H9 (cell line): ENCODE data around the gene NDOR1. TPM values are rescaled to one million over a fixed set of nuclear protein-coding genes. Genes with fewer than 3 reads are reported as not detected.

Source experiments
- DNase-seq: peaks from one replicate; pipeline ENCODE4 v3.0.0-alpha.2; 2017
- H2AFZ ChIP-seq: one replicate; pipeline ENCODE4 v1.6.1; 2013; ENCODE audit warnings: mild to moderate bottlenecking, low read length, control low read depth, moderate library complexity
- H2AK5ac ChIP-seq: 2 replicates; pipeline ENCODE4 v1.6.1; 2013; ENCODE audit warnings: low read length, control low read depth, mixed read lengths; ENCODE audit not compliant: insufficient read length
- H2BK120ac ChIP-seq: one replicate; pipeline ENCODE4 v1.6.1; 2013; ENCODE audit warnings: low read depth, mild to moderate bottlenecking, low read length, control low read depth, inconsistent platforms; ENCODE audit not compliant: poor library complexity, severe bottlenecking
- H2BK12ac ChIP-seq: 2 replicates; pipeline ENCODE4 v1.6.1; 2013; ENCODE audit warnings: low read length, control low read depth, mixed read lengths, low read depth; ENCODE audit not compliant: insufficient read length
- H2BK15ac ChIP-seq: 2 replicates; pipeline ENCODE4 v1.6.1; 2013; ENCODE audit warnings: low read depth, low read length, control low read depth
- H2BK20ac ChIP-seq: one replicate; pipeline ENCODE4 v1.6.1; 2013; ENCODE audit warnings: low read depth, mild to moderate bottlenecking, low read length, control low read depth, inconsistent platforms; ENCODE audit not compliant: poor library complexity, severe bottlenecking
- H2BK5ac ChIP-seq: 2 replicates; pipeline ENCODE4 v1.6.1; 2013; ENCODE audit warnings: low read length, control low read depth, mixed read lengths; ENCODE audit not compliant: insufficient read length
- H3K14ac ChIP-seq: 2 replicates; pipeline ENCODE4 v1.6.1; 2013; ENCODE audit warnings: low read length, control low read depth; ENCODE audit not compliant: insufficient read depth
- H3K18ac ChIP-seq: 2 replicates; pipeline ENCODE4 v1.6.1; 2013; ENCODE audit warnings: low read depth, mild to moderate bottlenecking, mixed read lengths, low read length, control low read depth; ENCODE audit not compliant: insufficient read length
- H3K23ac ChIP-seq: 2 replicates; pipeline ENCODE4 v1.6.1; 2013; ENCODE audit warnings: low read length, control low read depth, mixed read lengths, low read depth; ENCODE audit not compliant: insufficient read length
- H3K23me2 ChIP-seq: 2 replicates; pipeline ENCODE4 v1.6.1; 2013; ENCODE audit warnings: low read depth, mild to moderate bottlenecking, mixed read lengths, low read length, control low read depth; ENCODE audit not compliant: insufficient read length, poor library complexity, severe bottlenecking
- H3K27ac ChIP-seq: 2 replicates; pipeline ENCODE4 v1.5.1; 2013; ENCODE audit warnings: low read length, control low read depth, mixed read lengths, low read depth; ENCODE audit not compliant: insufficient read length
- H3K27me3 ChIP-seq: 2 replicates; pipeline ENCODE4 v1.6.1; 2013; ENCODE audit warnings: low read length, control low read depth, inconsistent platforms; ENCODE audit not compliant: insufficient read depth
- H3K4ac ChIP-seq: 2 replicates; pipeline ENCODE4 v1.6.1; 2013; ENCODE audit warnings: low read depth, mild to moderate bottlenecking, control low read depth, inconsistent platforms, low read length, moderate library complexity
- H3K4me1 ChIP-seq: 2 replicates; pipeline ENCODE4 v1.6.1; 2013; ENCODE audit warnings: low read length, control low read depth, inconsistent platforms; ENCODE audit not compliant: insufficient read depth
- H3K4me2 ChIP-seq: 2 replicates; pipeline ENCODE4 v1.6.1; 2013; ENCODE audit warnings: low read length, control low read depth, mixed read lengths; ENCODE audit not compliant: insufficient read length, insufficient read depth
- H3K56ac ChIP-seq: 2 replicates; pipeline ENCODE4 v1.6.1; 2013; ENCODE audit warnings: low read depth, mild to moderate bottlenecking, mixed read lengths, low read length, control low read depth; ENCODE audit not compliant: insufficient read length
- H3K79me1 ChIP-seq: 2 replicates; pipeline ENCODE4 v1.6.1; 2013; ENCODE audit warnings: low read depth, mild to moderate bottlenecking, moderate library complexity, low read length, control low read depth, inconsistent platforms; ENCODE audit not compliant: insufficient read depth, poor library complexity, severe bottlenecking
- H3K79me2 ChIP-seq: 2 replicates; pipeline ENCODE4 v1.6.1; 2013; ENCODE audit warnings: low read length, control low read depth, inconsistent platforms; ENCODE audit not compliant: insufficient read depth
- H3K9ac ChIP-seq: 2 replicates; pipeline ENCODE4 v1.6.1; 2013; ENCODE audit warnings: low read length, control low read depth, mixed read lengths; ENCODE audit not compliant: insufficient read length; ENCODE audit errors: extremely low read depth
- H3K9me3 ChIP-seq: one replicate; pipeline ENCODE4 v1.6.1; 2013; ENCODE audit warnings: low read depth, low read length, inconsistent platforms; ENCODE audit not compliant: control insufficient read depth
- H3T11ph ChIP-seq: one replicate; pipeline ENCODE4 v1.6.1; 2013; ENCODE audit warnings: mild to moderate bottlenecking, low read length, control low read depth, inconsistent platforms
- H4K20me1 ChIP-seq: one replicate; pipeline ENCODE4 v1.6.1; 2013; ENCODE audit not compliant: control insufficient read depth, insufficient read length, insufficient read depth
- H4K5ac ChIP-seq: 2 replicates; pipeline ENCODE4 v1.6.1; 2013; ENCODE audit warnings: low read depth, mild to moderate bottlenecking, mixed read lengths, low read length, control low read depth; ENCODE audit not compliant: insufficient read length
- H4K8ac ChIP-seq: replicated peaks from 2 replicates; pipeline ENCODE4 v1.6.1; 2013; ENCODE audit warnings: low read length, control low read depth, mixed read lengths, low read depth; ENCODE audit not compliant: insufficient read length
- H4K91ac ChIP-seq: 2 replicates; pipeline ENCODE4 v1.6.1; 2013; ENCODE audit warnings: low read depth, mild to moderate bottlenecking, moderate library complexity, mixed read lengths, low read length, control low read depth; ENCODE audit not compliant: insufficient read length
- H3K27ac Mint-ChIP-seq, 3 experiments: 2 replicates in 2 of 3; 3 replicates in 1 of 3; pipeline ENCODE4 v1.8.0; 2020 to 2021; ENCODE audit warnings: mixed read lengths in 3 of 3, mild to moderate bottlenecking in 1 of 3, moderate library complexity in 1 of 3
- H3K27me3 Mint-ChIP-seq: 2 replicates; pipeline ENCODE4 v1.8.0; 2021; ENCODE audit warnings: low read depth, mild to moderate bottlenecking, moderate library complexity, mixed read lengths
- H3K36me3 Mint-ChIP-seq, 3 experiments: 2 replicates in 2 of 3; 3 replicates in 1 of 3; pipeline ENCODE4 v1.8.0; 2020 to 2021; ENCODE audit warnings: low read depth in 3 of 3, mixed read lengths in 3 of 3; ENCODE audit not compliant: insufficient read depth in 1 of 3
- H3K4me1 Mint-ChIP-seq, 2 experiments: 2 replicates each; pipeline ENCODE4 v1.8.0; 2020; ENCODE audit warnings: mixed read lengths in 2 of 2
- H3K4me3 Mint-ChIP-seq, 2 experiments: 2 replicates in 1 of 2; 3 replicates in 1 of 2; pipeline ENCODE4 v1.8.0; 2020 to 2021; ENCODE audit warnings: mild to moderate bottlenecking in 2 of 2, mixed read lengths in 2 of 2, moderate library complexity in 1 of 2
- H3K9me3 Mint-ChIP-seq, 2 experiments: 2 replicates in 1 of 2; 3 replicates in 1 of 2; pipeline ENCODE4 v1.8.0; 2020; ENCODE audit warnings: mild to moderate bottlenecking in 2 of 2, mixed read lengths in 2 of 2, moderate library complexity in 1 of 2
- WGBS: extraction: QIAGEN DNeasy Blood & Tissue Kit; methylation state at CpG from one replicate; pipeline ENCODE4 v1.1.7; 2013; ENCODE audit warnings: missing lambda C conversion rate, low lambda C conversion rate, mixed read lengths; ENCODE audit not compliant: insufficient read length; ENCODE audit errors: extremely low coverage; 5-methylcytosine and 5-hydroxymethylcytosine counted together
- total RNA-seq: library from RNA; stranded (reverse); gene quantifications from 2 replicates; pipeline ENCODE4 v1.2.1, GENCODE V29; 2021
- TF ChIP-seq, protein P1 (sequence below): fragments of 200-600 bp; sonication (generic); conservative IDR thresholded peaks from 3 replicates; pipeline ENCODE4 v1.8.0; 2021; ENCODE audit warnings: antibody characterized with exemption, mild to moderate bottlenecking

The NDOR1 gene
- total RNA-seq, 1 experiment from 2014 or later: 44.1 TPM

DNA sequence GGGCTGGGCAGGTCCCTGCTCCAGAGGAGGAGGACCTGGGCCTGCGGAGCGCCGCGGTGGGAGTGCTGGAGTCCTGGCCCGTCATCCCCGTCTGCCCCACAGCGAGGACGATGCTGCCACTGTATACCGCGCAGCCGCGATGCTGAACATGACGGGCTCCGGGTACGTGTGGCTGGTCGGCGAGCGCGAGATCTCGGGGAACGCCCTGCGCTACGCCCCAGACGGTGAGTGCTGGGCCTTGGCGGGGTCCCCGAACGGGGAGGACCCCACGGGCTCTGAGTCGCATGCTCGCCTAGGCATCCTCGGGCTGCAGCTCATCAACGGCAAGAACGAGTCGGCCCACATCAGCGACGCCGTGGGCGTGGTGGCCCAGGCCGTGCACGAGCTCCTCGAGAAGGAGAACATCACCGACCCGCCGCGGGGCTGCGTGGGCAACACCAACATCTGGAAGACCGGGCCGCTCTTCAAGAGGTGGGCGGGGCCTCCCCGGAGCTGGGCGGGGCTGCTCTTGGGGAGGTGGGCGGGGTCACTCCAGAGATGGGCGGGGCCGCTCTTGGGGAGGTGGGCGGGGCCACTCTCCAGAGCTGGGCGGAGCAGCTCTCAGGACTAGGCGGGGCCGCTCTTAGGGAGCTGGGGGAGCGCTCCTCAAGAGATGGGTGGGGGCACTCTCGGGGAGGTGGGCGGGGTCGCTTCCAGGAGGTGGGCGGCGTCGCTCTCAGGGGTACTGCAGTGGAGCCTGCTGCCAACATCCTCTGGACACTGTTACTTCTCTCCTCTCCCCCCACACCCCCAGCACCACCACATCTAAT, 48.7 kb upstream of the NDOR1 start:
- no peak overlapping the region for H3K4ac ChIP-seq
- H3K4me2 ChIP-seq: peak overlapping the region; percentile 65
- no peak overlapping the region for H3T11ph ChIP-seq
- H2AFZ ChIP-seq: no peak overlapping the region
- H3K27ac Mint-ChIP-seq: no peak overlapping the region
- no peak overlapping the region for H3K56ac ChIP-seq
- H3K23me2 ChIP-seq: peaks cover 7% of the 10 kb centered on the region
- H2BK15ac ChIP-seq: no peak overlapping the region
- H4K8ac ChIP-seq: no peak overlapping the region
- no peak overlapping the region for H4K5ac ChIP-seq
- no peaks in the 10 kb centered on the region for H3K9me3 Mint-ChIP-seq
- no peak overlapping the region for H4K91ac ChIP-seq
- DNase-seq: peak; percentile 75
- no peaks in the 10 kb centered on the region for H4K20me1 ChIP-seq
- H3K4me3 Mint-ChIP-seq: peak overlapping the region in 1 of 2 experiments; percentile 72; a peak in 3 of 5 replicates
- H2BK20ac ChIP-seq: no peak overlapping the region
- no peak overlapping the region for H2BK12ac ChIP-seq
- H3K9ac ChIP-seq: no peak overlapping the region
- H3K4me1 Mint-ChIP-seq: peaks cover 0 to 8% of the 10 kb centered on the region in 2 experiments; a peak in 2 of 4 replicates
- H2BK5ac ChIP-seq: no peak overlapping the region
- H3K79me2 ChIP-seq: no peaks in the 10 kb centered on the region
- H3K27me3 ChIP-seq: peaks cover 28% of the 10 kb centered on the region; the same call in 1 of the 2 replicates
- peak overlapping the region; percentile 11; the same call in 1 of the 2 replicates for H3K14ac ChIP-seq
- WGBS: no CpG with 5 or more reads among the region's 65 CpGs
- H3K18ac ChIP-seq: no peak overlapping the region
- no peaks in the 10 kb centered on the region for H3K36me3 Mint-ChIP-seq
- no peak overlapping the region for H3K27ac ChIP-seq
- no peak overlapping the region for H2BK120ac ChIP-seq
- no peaks in the 10 kb centered on the region for H3K9me3 ChIP-seq
- H3K23ac ChIP-seq: no peak overlapping the region
- H3K27me3 Mint-ChIP-seq: peaks cover 69% of the 10 kb centered on the region
- H2AK5ac ChIP-seq: no peak overlapping the region
- no peaks in the 10 kb centered on the region for H3K4me1 ChIP-seq
- H3K79me1 ChIP-seq: no peaks in the 10 kb centered on the region
- TF ChIP-seq, protein P1, sequence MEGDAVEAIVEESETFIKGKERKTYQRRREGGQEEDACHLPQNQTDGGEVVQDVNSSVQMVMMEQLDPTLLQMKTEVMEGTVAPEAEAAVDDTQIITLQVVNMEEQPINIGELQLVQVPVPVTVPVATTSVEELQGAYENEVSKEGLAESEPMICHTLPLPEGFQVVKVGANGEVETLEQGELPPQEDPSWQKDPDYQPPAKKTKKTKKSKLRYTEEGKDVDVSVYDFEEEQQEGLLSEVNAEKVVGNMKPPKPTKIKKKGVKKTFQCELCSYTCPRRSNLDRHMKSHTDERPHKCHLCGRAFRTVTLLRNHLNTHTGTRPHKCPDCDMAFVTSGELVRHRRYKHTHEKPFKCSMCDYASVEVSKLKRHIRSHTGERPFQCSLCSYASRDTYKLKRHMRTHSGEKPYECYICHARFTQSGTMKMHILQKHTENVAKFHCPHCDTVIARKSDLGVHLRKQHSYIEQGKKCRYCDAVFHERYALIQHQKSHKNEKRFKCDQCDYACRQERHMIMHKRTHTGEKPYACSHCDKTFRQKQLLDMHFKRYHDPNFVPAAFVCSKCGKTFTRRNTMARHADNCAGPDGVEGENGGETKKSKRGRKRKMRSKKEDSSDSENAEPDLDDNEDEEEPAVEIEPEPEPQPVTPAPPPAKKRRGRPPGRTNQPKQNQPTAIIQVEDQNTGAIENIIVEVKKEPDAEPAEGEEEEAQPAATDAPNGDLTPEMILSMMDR: no peak
